Measurements from ENCODE around the gene PRKCB. TPM values are rescaled to one million over a fixed set of nuclear protein-coding genes. Genes with fewer than 3 reads are reported as not detected.

Gene PRKCB
- total RNA-seq, 4 donors from 2014 or later: 0.51 to 1.3 (median 1.1) TPM

- Histone ChIP-seq H3K4me1 (no peaks in the 10 kb centered on the region), H3K9me3 (no peaks in the 10 kb centered on the region), H3K27me3 (peaks cover 0 to 4% (median 0%) of the 10 kb centered on the region in 3 donors), H3K4me3 (no peak overlapping the region), H3K36me3 (no peaks in the 10 kb centered on the region), H3K27ac (no peak overlapping the region)
- DNase-seq: no peak
- intact Hi-C loops (cut with DNase I; ENCODE audit: low total_unique reads) (loop anchor here (10.0 kb wide), 1 partner anchor 208 kb away; no protein-coding TSS in a partner anchor), in situ Hi-C loops (cut with MboI; ENCODE audit: low sequenced_read_pairs in 4 of 4) (no loop called here)
- ATAC-seq: no peak
- no peak for TF ChIP-seq POLR2A (IDR thresholded peaks at IDR 0.05)
- TF ChIP-seq, protein P1, sequence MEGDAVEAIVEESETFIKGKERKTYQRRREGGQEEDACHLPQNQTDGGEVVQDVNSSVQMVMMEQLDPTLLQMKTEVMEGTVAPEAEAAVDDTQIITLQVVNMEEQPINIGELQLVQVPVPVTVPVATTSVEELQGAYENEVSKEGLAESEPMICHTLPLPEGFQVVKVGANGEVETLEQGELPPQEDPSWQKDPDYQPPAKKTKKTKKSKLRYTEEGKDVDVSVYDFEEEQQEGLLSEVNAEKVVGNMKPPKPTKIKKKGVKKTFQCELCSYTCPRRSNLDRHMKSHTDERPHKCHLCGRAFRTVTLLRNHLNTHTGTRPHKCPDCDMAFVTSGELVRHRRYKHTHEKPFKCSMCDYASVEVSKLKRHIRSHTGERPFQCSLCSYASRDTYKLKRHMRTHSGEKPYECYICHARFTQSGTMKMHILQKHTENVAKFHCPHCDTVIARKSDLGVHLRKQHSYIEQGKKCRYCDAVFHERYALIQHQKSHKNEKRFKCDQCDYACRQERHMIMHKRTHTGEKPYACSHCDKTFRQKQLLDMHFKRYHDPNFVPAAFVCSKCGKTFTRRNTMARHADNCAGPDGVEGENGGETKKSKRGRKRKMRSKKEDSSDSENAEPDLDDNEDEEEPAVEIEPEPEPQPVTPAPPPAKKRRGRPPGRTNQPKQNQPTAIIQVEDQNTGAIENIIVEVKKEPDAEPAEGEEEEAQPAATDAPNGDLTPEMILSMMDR (IDR thresholded peaks at IDR 0.05 in 4 of 5, conservative IDR thresholded peaks at IDR 0.05 in 1 of 5): no peak
Measured at GRCh38 chr16:23807028-23807427, 28.8 kb upstream of the PRKCB start.

DNA sequence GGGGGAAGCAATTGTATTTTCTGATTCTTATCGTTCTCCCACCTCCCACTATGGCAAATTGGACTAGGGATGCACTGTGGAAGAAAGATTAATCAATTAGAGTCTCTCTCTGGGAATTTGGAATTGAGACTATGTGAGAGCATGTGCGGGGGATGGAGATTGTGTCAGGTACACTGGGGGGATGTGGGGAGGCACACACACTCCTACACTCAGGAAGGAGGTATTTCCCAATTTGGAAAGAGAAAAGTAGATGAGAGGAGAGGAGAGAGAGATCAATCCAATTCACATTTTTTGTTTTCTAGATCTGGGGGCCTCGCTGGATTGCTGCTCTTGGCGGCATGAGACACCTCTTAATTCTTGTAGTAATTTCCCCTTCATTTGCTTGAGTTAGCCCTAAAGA, 14.3 kb upstream of the PRKCB start:
- no peaks in the 10 kb centered on the region for H3K9me3 ChIP-seq
- no peak for TF ChIP-seq POLR2A (IDR thresholded peaks at IDR 0.05)
- TF ChIP-seq, protein P1 (IDR thresholded peaks at IDR 0.05 in 4 of 5, conservative IDR thresholded peaks at IDR 0.05 in 1 of 5): no peak
- DNase-seq (no peak), ATAC-seq (no peak)
- intact Hi-C loops (cut with DNase I; ENCODE audit: low total_unique reads): no loop called here
- H3K4me3 ChIP-seq: no peak overlapping the region
- H3K36me3 ChIP-seq: no peaks in the 10 kb centered on the region
- in situ Hi-C loops (cut with MboI; ENCODE audit: low sequenced_read_pairs in 4 of 4): no loop called here
- H3K27ac ChIP-seq: no peak overlapping the region
- H3K4me1 ChIP-seq: no peaks in the 10 kb centered on the region
- H3K27me3 ChIP-seq: peaks cover 0 to 8% (median 0%) of the 10 kb centered on the region in 3 donors

GRCh38 chr16:23821875-23822688, 13.7 kb upstream of the PRKCB start:
- ATAC-seq: no peak
- Histone ChIP-seq H3K9me3 (no peaks in the 10 kb centered on the region), H3K4me1 (no peaks in the 10 kb centered on the region), H3K27ac (no peak overlapping the region), H3K27me3 (peaks cover 0 to 8% (median 0%) of the 10 kb centered on the region in 3 donors), H3K36me3 (no peaks in the 10 kb centered on the region), H3K4me3 (no peak overlapping the region)
- TF ChIP-seq, protein P1 (IDR thresholded peaks at IDR 0.05 in 4 of 5, conservative IDR thresholded peaks at IDR 0.05 in 1 of 5): no peak
- no peak for TF ChIP-seq POLR2A (IDR thresholded peaks at IDR 0.05)
- in situ Hi-C loops (cut with MboI; ENCODE audit: low sequenced_read_pairs in 4 of 4) (no loop called here), intact Hi-C loops (cut with DNase I; ENCODE audit: low total_unique reads) (no loop called here)
- DNase-seq: no peak

GRCh38 chr16:23823475-23824384, 12.1 kb upstream of the PRKCB start:
- intact Hi-C loops (cut with DNase I; ENCODE audit: low total_unique reads): no loop called here
- H3K27me3 ChIP-seq: peaks cover 0 to 5% (median 0%) of the 10 kb centered on the region in 3 donors
- TF ChIP-seq, protein P1 (IDR thresholded peaks at IDR 0.05 in 4 of 5, conservative IDR thresholded peaks at IDR 0.05 in 1 of 5): no peak
- TF ChIP-seq POLR2A (IDR thresholded peaks at IDR 0.05): no peak
- ATAC-seq: no peak
- H3K4me1 ChIP-seq: no peaks in the 10 kb centered on the region
- H3K36me3 ChIP-seq: no peaks in the 10 kb centered on the region
- H3K9me3 ChIP-seq: no peaks in the 10 kb centered on the region
- DNase-seq: no peak
- no peak overlapping the region for H3K27ac ChIP-seq
- in situ Hi-C loops (cut with MboI; ENCODE audit: low sequenced_read_pairs in 4 of 4): no loop called here
- H3K4me3 ChIP-seq: no peak overlapping the region

All from gastrocnemius medialis (tissue), 4 donors.